Epithelial cell of proximal tubule (primary cell): ENCODE data around the gene PITHD1. TPM values are rescaled to one million over a fixed set of nuclear protein-coding genes. Genes with fewer than 3 reads are reported as not detected.
A peak's percentile ranks its signal among the peaks of the same experiment; 100 is the strongest.
"Not testable (repeated sequence)": the region's sequence is repeated elsewhere in the genome, so short reads cannot be mapped to it uniquely, and the experiment has no call there.

Source experiments
- DNase-seq: peaks from one replicate; pipeline ENCODE4 v3.0.0-alpha.2; 2011; ENCODE audit warnings: low read depth
- H3K4me3 ChIP-seq: 2 replicates; pipeline ENCODE4 v1.5.1; 2011; ENCODE audit warnings: low read depth, mild to moderate bottlenecking, low read length
- total RNA-seq: library from RNA; depleted of rRNA; stranded (reverse); fragments of >200 nt; gene quantifications from 2 replicates; pipeline ENCODE4 v1.2.3, GENCODE V29; 2015
- TF ChIP-seq, protein P1 (sequence below): conservative IDR thresholded peaks from 2 replicates; pipeline ENCODE4 v1.5.1; 2012; ENCODE audit warnings: low read depth, mild to moderate bottlenecking, low read length

The PITHD1 gene, protein sequence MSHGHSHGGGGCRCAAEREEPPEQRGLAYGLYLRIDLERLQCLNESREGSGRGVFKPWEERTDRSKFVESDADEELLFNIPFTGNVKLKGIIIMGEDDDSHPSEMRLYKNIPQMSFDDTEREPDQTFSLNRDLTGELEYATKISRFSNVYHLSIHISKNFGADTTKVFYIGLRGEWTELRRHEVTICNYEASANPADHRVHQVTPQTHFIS
- total RNA-seq: 39.0 and 47.0 TPM in 2 replicates

DNA sequence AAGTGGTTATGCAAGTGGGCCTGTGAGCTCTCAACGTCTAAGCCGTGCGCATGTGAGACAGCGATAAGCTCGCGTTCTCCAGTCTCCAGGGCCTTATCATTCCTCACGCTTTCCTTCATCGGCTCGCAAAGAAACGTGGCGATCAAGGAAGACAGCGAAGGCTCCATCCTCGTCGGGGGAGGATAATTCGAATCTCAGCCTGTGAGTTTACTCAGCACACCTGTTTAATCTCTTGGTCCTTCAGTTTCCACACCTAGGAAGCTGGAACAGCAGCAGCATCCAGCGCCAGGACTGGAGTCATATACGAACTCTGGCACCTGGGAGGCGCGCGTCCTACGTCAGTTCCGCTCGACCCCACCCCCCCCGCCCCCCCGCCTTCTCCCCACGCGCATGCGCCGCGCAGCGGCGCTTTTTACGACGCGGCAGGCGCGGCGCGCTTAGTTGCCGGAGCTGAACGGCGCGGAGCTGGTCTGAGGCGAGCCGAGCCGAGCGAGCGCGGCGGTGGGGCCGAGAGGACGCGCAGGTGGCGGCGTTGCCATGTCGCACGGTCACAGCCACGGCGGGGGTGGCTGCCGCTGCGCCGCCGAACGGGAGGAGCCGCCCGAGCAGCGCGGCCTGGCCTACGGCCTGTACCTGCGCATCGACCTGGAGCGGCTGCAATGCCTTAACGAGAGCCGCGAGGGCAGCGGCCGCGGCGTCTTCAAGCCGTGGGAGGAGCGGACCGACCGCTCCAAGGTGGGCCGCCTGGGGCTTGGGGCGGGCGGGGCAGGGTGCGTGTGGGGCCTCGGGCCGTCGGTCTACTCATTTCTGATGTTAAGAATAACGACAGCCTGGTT, at the start of gene PITHD1:
PITHD1 (plus strand) TSS at position 440 of the 836 bp plus-strand sequence; CDS start at position 538, 98 bp downstream.
- H3K4me3 ChIP-seq: peak within 1 kb of the TSS; percentile 95
- TF ChIP-seq, protein P1, sequence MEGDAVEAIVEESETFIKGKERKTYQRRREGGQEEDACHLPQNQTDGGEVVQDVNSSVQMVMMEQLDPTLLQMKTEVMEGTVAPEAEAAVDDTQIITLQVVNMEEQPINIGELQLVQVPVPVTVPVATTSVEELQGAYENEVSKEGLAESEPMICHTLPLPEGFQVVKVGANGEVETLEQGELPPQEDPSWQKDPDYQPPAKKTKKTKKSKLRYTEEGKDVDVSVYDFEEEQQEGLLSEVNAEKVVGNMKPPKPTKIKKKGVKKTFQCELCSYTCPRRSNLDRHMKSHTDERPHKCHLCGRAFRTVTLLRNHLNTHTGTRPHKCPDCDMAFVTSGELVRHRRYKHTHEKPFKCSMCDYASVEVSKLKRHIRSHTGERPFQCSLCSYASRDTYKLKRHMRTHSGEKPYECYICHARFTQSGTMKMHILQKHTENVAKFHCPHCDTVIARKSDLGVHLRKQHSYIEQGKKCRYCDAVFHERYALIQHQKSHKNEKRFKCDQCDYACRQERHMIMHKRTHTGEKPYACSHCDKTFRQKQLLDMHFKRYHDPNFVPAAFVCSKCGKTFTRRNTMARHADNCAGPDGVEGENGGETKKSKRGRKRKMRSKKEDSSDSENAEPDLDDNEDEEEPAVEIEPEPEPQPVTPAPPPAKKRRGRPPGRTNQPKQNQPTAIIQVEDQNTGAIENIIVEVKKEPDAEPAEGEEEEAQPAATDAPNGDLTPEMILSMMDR: no peak
- no peak for DNase-seq

DNA sequence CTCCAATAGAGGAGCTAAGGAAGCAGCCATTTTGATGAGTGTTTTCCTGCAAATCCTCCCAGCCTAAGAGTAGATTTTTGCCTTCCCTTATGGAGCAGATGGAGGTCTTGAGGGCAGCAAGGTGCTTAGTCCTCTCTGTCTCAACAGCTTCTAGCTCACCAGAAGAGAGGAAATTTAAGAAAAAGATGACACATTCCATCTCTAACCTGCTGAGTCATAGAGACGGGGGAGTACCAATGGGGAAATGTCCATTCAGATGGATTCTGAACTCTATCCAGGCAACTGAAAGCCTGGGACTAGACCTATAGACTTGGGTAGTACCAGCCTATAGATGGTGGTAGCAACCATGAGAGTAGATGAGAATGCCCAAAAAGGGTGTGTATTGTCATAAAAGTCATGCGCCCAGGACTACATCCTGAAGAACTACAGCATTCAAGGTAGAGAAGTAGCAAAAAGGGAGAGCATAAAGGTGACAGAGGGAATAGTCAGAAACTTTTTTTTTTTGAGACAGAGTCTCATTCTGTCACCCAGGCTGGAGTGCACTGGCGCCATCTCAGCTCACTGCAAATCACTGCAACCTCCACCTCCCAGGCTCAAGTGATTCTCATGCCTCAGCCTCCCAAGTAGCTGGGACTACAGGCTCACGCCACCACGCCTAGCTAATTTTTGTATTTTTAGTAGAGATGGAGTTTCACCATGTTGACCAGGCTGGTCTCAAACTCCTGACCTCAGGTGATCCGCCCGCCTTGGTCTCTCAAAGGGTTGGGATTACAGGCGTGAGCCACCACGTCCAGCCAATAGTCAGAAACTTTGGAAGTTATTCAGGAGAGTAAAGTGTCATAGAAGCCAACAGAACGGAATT, 45.6 kb upstream of the PITHD1 start:
- TF ChIP-seq, protein P1: no peak
- no peak overlapping the region for H3K4me3 ChIP-seq
- DNase-seq: no peak

DNA sequence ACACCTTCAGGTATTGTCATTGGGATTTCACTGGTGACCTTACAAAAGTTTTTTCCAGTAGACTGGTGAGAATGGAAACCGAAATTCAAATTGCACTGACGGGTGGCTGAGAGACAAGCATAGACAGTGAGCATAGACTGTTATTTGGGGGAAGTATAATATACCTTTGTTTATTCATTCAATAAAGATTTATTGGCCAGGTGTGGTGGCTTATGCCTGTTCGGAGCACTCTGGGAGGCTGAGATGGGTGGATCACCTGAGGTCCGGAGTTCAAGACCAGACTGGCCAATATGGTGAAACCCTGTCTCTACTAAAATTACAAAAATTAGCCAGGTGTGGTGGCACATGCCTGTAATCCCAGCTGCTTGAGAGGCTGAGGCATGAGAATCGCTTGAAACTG, 44.9 kb upstream of the PITHD1 start:
- not testable (repeated sequence) for DNase-seq, H3K4me3 ChIP-seq

DNA sequence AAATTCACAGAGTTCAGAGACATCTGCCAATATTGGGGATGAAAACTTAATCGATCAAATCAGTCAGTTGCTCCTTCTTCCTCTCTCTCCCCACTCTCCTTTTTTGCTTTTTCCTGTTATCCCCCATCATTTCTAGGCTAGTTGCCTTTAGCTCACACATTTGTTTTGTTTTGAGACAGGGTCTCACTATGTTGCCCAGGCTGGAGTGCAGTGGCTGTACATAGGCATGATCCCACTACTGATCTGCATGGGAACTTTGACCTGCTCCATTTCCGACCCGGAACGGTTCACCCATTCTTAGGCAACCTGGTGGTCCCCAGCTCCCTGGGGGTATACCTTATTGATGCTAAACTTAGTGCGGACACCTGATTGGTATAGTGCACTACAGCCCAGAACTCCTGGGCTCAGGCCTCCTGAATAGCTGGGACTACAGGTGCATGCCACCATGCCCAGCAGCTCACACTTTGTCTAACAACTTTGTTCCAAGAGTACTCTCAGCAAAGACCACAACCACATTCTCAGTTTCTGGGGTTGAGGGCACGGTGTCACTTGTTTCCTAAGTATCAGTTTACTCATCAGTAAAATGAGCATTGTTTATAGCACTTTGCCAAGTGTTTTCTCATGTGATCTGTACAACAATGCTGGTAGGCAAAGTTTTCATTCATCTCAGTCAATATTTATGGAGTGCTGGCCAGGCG, 41.6 kb upstream of the PITHD1 start:
- TF ChIP-seq, protein P1: no peak
- no peak overlapping the region for H3K4me3 ChIP-seq
- no peak for DNase-seq

DNA sequence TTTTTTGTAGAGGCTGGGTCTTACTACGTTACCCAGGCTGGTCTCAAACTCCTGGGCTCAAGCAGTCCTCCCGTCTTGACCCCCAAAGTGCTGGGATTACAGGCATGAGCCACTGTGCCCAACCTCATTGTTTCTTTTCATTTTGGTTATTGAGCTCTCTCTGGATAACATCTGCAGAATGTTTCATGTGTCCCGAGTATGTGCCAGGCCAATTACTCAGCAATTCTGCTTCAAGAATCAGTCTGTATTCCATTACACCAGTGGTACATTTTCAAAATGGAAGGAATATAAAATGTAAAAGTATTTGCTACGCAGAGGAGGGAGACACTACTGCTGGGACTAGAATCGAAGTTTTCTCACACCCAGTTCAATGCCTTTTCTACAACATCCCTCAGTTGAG, 36.6 kb upstream of the PITHD1 start:
- no peak for DNase-seq
- H3K4me3 ChIP-seq: no peak overlapping the region
- TF ChIP-seq, protein P1: no peak

DNA sequence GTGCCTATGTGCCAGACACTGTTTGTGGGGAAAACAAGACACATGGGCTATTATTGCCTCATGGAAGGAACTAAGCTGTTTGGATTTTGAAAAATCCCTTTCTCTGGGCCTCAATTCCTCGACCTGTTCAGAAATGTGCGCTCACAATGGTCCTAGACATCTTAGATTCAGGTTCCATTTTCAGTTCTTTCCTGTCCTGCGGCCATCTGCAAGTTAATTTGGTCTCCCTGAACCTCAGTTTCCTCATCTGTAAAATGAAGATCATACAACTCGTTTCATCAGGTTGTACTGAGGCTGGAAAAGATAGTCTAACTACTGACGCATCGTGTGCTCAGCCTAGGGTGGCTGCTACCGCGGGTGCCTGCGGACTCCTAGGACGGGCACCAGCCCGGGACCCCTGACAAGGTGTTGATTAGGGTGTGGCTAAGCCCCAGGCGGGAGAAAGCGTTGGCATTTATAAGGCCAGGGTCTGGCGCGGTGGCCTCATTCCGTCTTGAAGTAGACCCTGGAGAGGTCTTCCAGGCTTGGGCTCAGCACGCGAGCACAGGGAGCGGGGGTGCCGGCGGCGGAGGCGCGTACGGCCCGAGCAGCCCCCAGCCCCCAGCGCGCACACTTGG, 35.4 kb upstream of the PITHD1 start:
- no peak for DNase-seq
- TF ChIP-seq, protein P1: no peak
- peak overlapping the region; percentile 83 for H3K4me3 ChIP-seq
